DMS 273 (cell line): ENCODE results near the gene FBXL20.
"Not testable (repeated sequence)": the region's sequence is repeated elsewhere in the genome, so short reads cannot be mapped to it uniquely, and the experiment has no call there.

Experiments
- DNase-seq: peaks from one replicate; lab custom pipeline; 2025; ENCODE audit not compliant: unreplicated experiment; lab: John Stamatoyannopoulos, UW

The FBXL20 gene, protein sequence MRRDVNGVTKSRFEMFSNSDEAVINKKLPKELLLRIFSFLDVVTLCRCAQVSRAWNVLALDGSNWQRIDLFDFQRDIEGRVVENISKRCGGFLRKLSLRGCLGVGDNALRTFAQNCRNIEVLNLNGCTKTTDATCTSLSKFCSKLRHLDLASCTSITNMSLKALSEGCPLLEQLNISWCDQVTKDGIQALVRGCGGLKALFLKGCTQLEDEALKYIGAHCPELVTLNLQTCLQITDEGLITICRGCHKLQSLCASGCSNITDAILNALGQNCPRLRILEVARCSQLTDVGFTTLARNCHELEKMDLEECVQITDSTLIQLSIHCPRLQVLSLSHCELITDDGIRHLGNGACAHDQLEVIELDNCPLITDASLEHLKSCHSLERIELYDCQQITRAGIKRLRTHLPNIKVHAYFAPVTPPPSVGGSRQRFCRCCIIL

DNA sequence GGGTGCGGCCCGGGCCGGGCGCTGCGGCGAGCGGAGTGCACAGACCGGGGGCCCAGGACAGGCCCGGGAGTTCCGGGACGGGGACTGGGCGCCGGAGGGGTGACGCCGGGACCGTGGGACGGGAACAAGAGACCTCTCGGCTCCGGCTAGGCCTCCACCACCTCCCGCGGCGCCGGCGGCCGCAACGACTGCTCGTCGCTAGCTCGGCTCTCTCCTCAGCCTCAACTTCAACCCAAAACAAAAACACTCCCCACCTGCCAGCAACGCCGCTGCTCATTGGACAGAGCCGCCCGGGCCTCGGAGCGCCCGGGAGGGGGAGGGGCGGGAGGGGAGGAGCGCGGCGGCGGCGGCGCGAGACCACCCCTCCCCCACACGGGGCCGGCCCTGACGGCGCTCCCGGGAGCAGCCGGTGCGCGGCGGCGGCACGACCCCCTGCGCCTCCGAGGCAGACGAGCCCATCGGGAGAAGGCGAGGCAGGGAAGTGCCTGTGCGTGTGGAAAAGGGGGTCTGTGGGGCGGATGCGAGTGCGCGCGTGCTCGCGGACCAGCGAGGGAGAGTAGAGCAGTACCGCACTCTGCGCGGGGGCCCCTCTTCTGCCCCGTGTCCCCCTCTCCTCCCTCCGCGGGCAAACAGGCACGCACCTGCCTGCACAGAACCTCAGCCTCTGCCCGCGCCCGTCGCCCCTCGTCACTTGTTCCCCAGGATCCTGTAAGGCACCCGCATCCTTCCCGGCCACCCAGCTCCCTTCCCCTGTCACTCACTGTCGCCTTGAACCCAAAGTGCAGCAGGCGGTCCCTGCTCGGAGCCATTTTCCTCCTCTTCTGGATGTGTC lies at the start of gene FBXL20:
FBXL20 (minus strand) TSS at position 215 of the 832 bp plus-strand sequence. CDS start 224 bp downstream, outside the sequence.
- peak; percentile 96 for DNase-seq

DNA sequence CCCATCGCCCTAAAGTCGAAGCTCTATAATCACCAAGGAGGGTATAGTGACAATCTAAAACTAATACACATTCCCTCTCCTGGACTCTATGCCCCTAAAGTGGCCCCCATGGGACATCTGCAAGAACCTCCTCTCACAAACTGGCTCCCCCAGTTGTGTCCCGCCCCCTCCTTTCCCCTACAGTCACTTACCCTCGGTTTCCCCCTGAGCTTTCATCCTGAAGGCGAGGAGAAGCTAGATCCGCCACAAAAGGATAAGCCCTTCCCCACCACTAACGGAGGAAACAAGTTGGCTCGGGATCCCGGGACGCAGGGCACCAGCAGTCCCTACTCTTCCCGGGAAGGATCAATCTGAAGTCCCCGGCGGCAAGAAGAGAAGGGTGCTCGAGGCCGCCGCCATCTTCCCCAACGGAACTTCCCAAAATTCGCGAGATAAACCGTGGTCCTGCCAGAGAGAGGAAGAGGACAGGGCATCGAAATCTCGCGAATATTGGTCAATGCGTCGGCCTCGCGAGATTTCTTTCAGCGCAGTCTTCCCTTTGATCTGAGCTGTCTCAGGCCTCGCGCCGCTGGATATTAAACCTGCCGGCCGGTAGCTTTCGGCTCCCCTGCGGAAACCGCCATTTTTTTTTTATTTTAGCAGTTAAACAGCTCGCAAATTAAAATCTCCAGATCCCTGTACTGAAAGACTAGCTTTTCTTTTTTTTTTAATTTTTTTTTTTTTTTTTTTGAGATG lies 49.6 kb upstream of the FBXL20 start, which contains the start of gene MED1:
MED1 (minus strand) TSS at position 417 of the 735 bp plus-strand sequence; CDS start at position 216, 201 bp downstream.
- DNase-seq, result peak; percentile 100

DNA sequence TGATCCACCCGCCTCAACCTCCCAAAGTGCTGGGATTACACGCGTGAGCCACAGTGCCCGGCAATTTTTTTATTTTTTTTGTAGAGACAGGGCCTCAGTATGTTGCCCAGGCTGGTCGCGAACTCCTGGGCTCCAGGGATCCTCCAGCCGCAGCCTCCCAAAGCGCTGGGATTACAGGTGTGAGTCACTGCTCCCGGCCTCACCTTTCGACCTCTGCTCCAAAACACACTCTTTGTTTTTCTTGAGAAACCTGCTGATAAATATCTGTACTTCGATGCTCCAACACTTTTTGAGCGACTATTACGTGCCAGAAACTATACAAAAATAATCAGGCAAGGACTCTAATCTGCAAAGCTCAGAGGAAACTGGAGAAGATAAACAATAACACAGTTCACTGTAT lies 48.6 kb upstream of the FBXL20 start:
- DNase-seq, result no peak

DNA sequence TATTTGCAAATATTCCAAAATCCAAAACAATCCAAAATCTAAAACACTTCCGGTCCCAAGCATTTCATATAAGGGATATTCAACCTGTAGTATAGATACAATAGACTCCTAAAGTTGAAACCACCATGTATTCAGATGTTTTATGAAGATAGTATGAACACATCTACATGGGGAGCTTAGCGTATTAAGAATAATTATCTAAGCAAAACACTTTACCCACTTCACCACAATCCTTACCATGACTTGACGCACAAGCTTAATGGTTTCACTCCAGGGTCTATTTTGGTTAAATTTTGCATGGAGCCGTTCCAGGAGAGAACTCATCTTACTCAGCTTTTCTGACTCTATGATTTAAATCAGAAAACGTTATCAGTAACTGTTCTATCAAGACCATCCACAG lies 46.1 kb upstream of the FBXL20 start:
- DNase-seq, result no peak

DNA sequence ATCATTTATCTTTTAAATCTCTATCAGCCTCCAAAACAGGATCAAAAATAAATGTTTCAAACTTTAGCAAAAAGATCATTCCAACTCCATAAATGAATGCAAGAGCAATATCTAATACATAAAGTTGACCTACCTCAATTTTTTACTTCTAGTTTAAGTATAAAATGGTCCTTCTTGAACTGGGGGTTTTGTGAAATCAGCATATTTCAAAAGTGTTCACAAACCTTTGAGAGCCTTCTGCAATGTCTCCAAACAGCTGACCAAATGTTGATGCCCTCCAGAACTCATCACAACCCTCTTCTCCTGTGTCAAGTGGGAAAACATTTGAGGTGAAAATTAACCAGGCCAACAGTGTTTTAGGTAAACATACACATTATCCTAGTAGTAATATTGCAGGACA lies 41.9 kb upstream of the FBXL20 start:
- no peak for DNase-seq

DNA sequence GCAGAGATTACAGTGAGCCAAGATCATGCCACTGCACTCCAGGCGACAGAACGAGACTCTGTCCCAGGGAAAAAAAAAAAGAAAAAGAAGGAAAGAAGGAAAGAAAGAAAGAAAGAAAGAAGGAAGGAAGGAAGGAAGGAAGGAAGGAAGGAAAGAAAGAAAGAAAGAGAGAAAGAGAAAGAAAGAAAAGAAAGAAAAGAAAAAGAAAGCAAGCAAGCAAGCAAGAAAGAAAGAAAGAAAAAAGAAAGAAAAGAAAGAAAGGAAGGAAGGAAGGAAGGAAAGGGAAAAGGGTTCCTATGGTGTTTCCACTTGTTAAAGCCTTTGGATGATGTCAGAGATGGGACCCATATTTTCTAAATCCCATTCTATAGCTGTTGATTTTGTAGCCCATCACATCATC lies 38.4 kb upstream of the FBXL20 start:
- DNase-seq, result not testable (repeated sequence)

DNA sequence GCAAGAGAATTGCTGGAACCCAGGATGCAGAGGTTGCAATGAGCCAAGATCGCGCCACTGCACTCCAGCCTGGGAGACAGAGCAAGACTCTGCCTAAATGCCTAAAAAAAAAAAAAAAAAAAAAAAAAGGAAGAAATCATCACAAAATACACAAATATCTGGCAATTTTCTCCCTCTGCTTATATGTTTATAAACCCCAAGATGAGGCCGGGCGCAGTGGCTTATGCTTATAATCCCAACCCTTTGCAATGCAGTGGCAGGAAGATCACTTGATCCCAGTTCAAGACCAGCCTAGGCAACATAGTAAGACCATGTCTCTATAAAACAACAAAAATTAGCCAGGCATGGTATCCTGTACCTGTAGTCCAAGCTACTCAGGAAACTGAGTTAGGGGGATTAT lies 28.2 kb upstream of the FBXL20 start:
- DNase-seq, result no peak

DNA sequence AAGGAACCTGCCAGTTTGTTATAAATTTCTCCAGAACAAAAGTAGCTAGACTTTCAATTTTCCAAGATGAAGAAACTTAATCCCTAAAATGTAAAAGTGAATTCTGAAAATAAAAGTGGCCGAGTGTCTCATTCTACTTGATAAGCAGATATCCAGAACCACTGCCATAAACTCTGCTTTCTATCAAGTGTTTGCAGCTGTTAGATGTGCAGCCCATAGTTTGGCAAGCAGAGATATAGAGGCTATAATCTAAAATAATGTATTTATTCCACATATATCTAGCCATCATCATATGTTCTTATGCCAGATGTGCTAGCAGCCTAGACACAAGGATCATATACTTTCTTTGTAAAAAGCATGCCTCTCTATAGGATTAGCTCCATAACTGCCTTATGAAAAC lies 14.7 kb upstream of the FBXL20 start:
- no peak for DNase-seq

DNA sequence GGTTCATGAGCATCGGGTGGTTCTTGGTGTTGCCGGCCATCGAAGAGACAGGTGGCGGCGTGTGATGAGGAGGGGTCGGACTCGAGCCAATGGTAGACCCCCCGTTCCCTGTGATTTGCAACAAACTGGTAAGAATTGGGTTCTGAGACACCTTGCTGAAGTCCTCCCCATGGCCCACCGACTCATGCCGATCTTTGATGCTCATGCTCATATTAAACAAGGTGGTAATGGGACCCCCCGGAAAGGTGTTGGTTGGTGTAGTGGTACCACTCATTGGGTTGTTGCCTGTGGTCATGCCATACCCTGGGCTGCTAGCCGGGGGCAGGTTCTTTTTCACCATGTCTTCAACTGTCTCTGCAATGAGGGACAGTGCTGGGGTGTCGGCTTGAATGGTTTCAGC lies 8.9 kb upstream of the FBXL20 start:
- DNase-seq, result no peak

DNA sequence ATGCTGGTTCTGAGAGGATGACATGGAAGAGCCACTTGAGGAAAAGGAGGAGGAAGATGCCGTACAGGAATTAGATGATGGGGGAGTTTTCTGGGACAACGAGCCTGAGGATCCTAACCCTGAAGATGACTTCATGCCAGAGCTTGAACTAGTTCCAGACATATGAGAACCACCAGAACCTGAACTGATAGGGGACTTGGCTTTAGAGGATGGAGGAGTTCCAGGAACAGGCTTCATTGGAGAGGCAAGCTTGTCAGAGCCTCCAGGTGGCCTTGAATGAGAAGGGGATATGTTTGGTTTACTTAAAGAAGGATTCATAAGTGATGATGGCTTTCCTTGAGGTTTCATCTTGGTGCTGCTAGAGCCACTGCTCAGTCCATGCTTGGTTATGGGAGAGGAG lies 6.9 kb upstream of the FBXL20 start:
- no peak for DNase-seq

DNA sequence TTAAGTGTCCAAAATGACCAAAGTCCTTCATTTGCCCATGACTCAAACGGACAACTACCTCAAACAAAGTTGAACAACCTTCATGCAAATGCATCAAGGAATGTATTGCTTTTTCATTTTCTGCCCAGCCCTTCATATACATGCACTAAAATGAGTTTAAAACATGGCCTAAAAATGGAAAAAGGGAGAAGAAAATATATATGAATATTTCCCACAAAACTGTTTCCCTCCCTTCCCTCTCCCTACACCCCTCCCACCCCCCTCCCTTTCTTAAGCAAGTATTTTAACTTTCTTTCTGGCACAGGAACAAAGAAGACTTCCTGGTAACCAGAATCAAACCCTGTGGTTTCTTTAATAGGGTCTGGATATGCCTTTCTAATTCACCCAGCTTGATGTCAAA lies 5.5 kb upstream of the FBXL20 start:
- no peak for DNase-seq

DNA sequence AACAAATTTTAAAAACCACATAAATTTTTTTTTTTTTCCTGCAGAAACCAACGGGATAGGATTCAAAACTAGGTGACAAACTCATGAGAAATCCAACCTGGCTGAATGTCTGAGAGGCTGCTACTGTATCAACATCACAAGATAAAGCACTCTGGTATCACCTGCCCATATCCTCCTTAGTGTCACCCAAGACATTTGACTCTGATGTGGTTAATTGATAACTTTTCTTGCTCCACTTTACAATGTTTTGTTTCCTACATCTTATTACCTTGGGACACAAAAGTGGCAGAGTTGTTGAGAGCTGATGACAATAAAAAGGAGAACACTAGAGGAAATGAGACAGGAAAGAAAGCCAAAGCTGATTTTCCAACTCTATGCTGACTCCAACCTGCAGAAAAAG lies 4.0 kb upstream of the FBXL20 start:
- DNase-seq, result no peak

DNA sequence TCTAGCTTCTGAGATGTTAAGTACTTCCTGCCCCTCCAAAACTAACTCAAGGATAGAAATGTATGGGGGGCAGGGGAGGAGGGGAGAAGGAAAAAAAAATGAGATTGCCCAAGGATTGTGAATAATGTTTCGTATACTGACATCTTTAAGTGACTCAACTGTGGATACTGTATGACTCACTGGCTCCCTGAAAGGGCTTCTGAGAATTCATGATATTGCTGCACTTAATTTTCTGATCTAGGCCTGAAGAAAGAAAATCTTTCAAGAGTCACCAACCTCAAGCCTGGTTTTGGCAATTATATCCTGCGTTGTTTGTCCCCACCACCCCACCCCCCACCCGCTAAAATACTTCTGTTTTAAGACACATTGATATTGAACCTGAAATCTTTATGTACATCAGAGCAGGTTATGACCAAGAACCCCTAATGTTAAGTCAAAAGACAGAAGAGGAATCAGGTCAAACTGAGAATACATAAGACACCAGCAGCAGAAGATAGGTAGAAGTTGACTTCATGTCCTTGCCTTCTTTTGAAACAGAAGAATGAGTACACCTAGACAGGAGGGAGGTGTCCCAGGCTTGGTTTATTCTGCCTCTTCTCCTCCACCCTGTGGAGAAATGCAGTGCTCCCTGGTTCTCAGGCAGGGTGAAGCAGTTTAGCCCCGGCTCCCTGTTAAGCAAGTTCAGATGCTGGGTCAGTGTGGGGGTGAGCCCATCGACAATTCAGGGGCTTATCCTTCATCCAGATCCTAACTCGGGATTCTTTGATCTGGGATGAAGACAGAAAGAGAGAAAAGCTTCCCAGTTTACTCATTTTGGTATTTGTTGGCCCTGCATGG lies 3.3 kb upstream of the FBXL20 start:
- DNase-seq, result no peak

DNA sequence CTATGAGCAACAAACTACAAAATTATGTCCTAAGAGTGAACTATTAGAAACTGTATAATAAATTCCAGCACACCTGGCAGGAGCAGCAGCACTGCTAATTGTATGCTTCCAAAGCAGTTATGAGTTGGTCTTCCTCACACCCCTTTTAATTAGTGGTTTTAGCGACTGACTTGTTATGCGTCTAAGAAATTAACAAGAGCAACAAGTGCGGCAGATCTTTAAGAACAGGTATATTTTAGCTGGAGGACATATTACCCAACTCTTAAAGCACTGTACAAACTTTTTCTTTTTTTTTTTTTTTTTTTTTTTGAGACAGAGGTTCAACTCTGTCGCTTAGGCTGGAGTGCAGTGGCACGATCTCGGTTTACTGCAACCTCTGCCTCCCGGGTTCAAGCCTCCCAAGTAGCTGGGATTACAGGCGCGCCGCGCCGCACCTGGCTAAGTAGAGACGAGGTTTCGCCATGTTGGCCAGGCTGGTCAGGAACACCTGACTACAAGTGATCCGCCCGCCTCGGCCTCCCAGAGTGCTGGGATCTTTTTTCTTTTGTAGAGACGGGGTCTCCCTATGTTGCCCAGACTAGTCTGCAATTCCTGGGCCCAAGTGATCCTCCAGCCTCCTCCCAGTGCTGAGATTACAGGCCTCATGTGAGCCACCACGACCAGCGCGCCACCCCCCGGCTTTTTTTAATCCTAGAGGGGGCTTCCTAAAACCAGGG lies 1.6 kb upstream of the FBXL20 start:
- DNase-seq, result peak; percentile 50

DNA sequence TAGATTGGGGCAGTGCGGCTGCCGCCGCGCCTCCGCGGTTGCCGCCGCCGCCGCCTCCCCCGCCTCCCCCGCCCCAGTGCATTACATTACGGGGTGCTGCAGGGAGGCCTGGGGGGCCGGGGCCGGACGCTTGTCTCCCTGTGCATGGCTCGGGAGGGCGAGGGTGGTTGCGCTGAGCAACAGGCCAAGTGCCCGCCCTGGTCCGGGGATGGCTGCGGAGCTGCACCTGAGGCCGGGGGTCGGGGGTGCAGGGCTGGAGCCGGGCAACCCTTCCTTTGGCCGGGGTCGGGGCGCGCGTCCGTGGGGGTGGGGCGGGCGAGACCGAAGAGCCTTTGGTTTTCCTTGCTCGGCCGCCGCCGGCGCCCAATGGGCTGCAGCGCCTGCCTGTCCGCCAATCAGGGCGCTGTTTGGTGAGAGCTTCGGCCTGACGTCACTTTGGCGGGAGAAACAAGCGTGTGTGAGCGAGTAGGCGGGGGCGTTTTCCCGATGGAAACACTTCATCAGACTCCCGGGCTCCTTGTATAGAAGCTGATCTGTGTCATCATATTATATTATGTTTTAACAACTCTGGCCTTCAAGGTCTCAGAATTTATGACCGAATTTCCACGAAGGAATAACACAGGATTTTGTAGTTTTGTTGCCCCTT lies 941 bp upstream of the FBXL20 start:
- DNase-seq, result peak; percentile 98

DNA sequence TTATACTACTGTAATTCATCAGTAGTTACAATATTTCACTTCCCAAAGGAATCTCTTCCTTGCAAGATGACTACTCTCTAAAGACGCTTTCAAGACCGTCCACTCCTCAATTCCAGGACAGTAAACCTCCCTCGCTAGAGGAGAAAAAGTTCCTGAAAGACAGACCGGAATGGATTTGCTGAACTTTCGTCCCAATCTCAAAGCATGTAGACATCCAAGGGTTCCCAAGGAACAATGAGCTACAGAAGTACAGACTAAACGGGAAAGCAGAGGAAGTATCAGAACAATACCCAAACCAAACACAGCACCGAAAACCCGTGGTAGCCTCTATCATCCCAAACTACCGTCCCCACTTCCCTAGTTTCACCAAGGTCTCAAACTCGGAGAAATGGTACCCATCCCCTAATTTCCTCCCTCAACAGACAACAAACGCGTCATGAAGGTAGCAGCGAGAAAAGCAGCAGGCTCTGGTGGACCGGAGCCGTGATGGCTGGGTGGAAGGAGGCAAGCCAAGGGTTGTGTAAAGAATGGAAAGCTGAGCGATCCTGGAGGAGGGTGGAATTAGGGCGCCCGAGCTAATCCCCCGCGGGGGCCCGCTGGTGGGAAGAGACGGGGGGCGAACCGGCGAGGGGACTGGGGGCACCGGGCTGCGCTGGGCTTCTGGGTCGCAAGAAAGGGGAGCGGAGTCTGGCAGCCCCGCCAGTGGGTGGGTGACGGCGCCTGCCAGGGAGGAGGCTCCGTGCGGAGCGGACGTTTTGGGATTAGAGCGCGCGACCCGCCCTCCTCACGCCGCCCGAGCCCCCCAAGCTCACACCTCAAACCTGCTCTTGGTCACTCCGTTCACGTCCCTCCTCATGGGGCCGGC lies 647 bp downstream of the FBXL20 start:
- DNase-seq, result peak; percentile 66

DNA sequence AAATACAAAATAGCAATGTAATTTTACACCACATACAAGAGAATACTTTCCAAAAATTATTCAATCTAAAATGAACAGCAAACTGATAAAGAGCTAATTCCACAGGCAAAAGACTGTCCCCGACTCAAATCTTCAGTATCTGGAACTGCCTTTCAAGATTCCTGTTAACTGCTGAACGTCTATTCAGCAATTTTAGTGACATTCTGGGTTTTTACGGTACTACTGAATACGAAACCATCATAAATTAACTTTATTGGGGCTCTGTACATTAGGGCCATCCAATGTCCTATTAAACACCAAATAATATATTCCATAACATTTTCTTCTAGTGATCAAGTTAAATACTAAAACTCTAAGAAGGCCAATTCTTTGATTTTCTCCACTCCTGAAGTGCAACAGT lies 1.6 kb downstream of the FBXL20 start:
- no peak for DNase-seq

DNA sequence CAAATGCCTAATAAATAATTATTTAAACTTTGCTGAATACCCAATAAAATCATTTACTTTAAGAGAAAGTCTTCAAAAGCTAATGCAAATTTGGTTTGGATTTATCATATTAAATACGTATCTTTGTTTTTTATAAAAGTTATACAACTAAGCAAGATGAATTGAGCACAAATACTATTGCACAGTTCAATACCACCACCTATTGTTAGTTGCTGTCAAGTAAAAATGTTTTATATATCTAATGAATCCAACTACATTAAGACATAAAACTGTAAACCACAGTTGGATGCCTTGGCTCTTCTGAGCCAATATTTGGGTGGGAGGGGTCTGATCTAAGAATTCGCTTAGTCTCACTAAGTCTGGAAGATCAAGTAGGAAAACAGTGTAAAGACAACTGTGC lies 7.7 kb downstream of the FBXL20 start:
- no peak for DNase-seq
